ENCODE results near the gene PI16.

DNA sequence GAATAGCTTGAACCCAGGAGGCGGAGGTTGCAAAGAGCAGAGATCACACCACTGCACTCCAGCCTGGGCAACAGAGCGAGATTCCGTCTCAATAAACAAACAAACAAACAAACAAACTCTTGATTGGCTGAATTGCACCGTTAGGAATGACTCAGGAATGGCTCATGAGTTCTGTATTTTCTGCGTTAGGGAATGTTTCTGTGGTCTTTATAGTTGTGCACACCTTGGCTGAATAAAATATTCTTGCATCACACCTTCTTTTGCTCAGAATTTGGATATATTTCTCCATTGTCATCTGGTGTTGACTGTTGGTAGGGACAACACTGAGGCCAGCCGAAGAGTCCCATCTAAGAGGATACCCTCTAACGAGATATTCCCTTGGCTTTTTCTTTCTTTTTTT, 19.6 kb upstream of the PI16 start:
- TF ChIP-seq, protein P1, sequence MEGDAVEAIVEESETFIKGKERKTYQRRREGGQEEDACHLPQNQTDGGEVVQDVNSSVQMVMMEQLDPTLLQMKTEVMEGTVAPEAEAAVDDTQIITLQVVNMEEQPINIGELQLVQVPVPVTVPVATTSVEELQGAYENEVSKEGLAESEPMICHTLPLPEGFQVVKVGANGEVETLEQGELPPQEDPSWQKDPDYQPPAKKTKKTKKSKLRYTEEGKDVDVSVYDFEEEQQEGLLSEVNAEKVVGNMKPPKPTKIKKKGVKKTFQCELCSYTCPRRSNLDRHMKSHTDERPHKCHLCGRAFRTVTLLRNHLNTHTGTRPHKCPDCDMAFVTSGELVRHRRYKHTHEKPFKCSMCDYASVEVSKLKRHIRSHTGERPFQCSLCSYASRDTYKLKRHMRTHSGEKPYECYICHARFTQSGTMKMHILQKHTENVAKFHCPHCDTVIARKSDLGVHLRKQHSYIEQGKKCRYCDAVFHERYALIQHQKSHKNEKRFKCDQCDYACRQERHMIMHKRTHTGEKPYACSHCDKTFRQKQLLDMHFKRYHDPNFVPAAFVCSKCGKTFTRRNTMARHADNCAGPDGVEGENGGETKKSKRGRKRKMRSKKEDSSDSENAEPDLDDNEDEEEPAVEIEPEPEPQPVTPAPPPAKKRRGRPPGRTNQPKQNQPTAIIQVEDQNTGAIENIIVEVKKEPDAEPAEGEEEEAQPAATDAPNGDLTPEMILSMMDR (conservative IDR thresholded peaks at IDR 0.05 in 1 of 2, IDR thresholded peaks at IDR 0.05 in 1 of 2; ENCODE audit: extremely low read depth in 1 of 2, insufficient read depth in 1 of 2, low read depth in 1 of 2, low read length in 2 of 2): no peak
- no peak for TF ChIP-seq EZH2 (IDR thresholded peaks at IDR 0.05; ENCODE audit: borderline replicate concordance, low read length)
